Measurements from ENCODE around the gene POLR3G.

The POLR3G gene

GRCh38 chr5:90551376-90551775, 76.7 kb downstream of the POLR3G start:
- H3K27ac ChIP-seq = no peak overlapping the region

GRCh38 chr5:90553711-90554110, 79.0 kb downstream of the POLR3G start:
- TF ChIP-seq ZFX (IDR thresholded peaks at IDR 0.05) (no peak), CTCF (conservative IDR thresholded peaks at IDR 0.05) (no peak)
- no peak overlapping the region for H3K27ac ChIP-seq

More at GRCh38 chr5:90551376-90551775, 76.7 kb downstream of the POLR3G start:
- TF ChIP-seq CTCF (conservative IDR thresholded peaks at IDR 0.05) (no peak), ZFX (IDR thresholded peaks at IDR 0.05) (no peak)

- TF ChIP-seq ZFX (IDR thresholded peaks at IDR 0.05) (no peak), CTCF (conservative IDR thresholded peaks at IDR 0.05) (no peak)
- H3K27ac ChIP-seq = no peak overlapping the region
These were observed 79.8 kb downstream of the POLR3G start for GRCh38 chr5:90554358-90555006.

- TF ChIP-seq ZFX (IDR thresholded peaks at IDR 0.05) (no peak), CTCF (conservative IDR thresholded peaks at IDR 0.05) (no peak)
- H3K27ac ChIP-seq = no peak overlapping the region
These were observed 81.0 kb downstream of the POLR3G start for GRCh38 chr5:90555666-90556065.

GRCh38 chr5:90557391-90557790, 82.7 kb downstream of the POLR3G start:
- no peak for TF ChIP-seq ZFX (IDR thresholded peaks at IDR 0.05)
- no peak for TF ChIP-seq CTCF (conservative IDR thresholded peaks at IDR 0.05)
- H3K27ac ChIP-seq = no peak overlapping the region

GRCh38 chr5:90557871-90558270, 83.2 kb downstream of the POLR3G start:
- TF ChIP-seq CTCF (conservative IDR thresholded peaks at IDR 0.05) (no peak), ZFX (IDR thresholded peaks at IDR 0.05) (no peak)
- peak overlapping the region; percentile 57 for H3K27ac ChIP-seq

GRCh38 chr5:90558344-90559192, 83.9 kb downstream of the POLR3G start, which contains the start of gene ADGRV1:
Gene ADGRV1, plus strand, starts transcription at chr5:90558797. Its CDS starts 99 bp downstream, at chr5:90558896.
- TF ChIP-seq CTCF (conservative IDR thresholded peaks at IDR 0.05) (no peak), ZFX (IDR thresholded peaks at IDR 0.05) (peak; percentile 74)
- peak within 1 kb of the TSS; percentile 57 for H3K27ac ChIP-seq
